Psoas muscle (tissue), 8 donors: Measurements from ENCODE around the gene GLYAT. TPM values are rescaled to one million over a fixed set of nuclear protein-coding genes. Genes with fewer than 3 reads are reported as not detected.

Experiments used
- ATAC-seq, 4 donors: fragments of 200-7000 bp; cut with Tn5 transposase; one replicate each; pipeline ENCODE4 v1.9.1; 2020; ENCODE audit warnings: moderate library complexity in 3 of 4, mild to moderate bottlenecking in 2 of 4
- DNase-seq, 2 donors: peaks; one replicate each; pipeline ENCODE4 v3.0.0-alpha.2; 2020
- H3K27ac ChIP-seq: fragments of 200-600 bp; one replicate; pipeline ENCODE4 v1.8.0; 2022
- H3K27me3 ChIP-seq, 3 donors: fragments of 200-600 bp in 1 of 3; one replicate each; pipeline versions ENCODE4 v1.6.1 to v1.8.0; 2013 to 2022; ENCODE audit warnings: low read length in 2 of 3, mild to moderate bottlenecking in 2 of 3, moderate library complexity in 1 of 3; ENCODE audit not compliant: insufficient read depth in 3 of 3
- H3K36me3 ChIP-seq, 2 donors: fragments of 200-600 bp in 1 of 2; one replicate each; pipeline versions ENCODE4 v1.6.1 to v1.8.0; 2013 to 2022; ENCODE audit warnings: low read depth in 1 of 2, mild to moderate bottlenecking in 1 of 2, moderate library complexity in 1 of 2; ENCODE audit not compliant: insufficient read depth in 1 of 2
- H3K4me1 ChIP-seq: fragments of 200-600 bp; one replicate; pipeline ENCODE4 v1.8.0; 2022
- H3K4me3 ChIP-seq: fragments of 200-600 bp; one replicate; pipeline ENCODE4 v1.8.0; 2022; ENCODE audit warnings: mild to moderate bottlenecking
- H3K9me3 ChIP-seq: fragments of 200-600 bp; one replicate; pipeline ENCODE4 v1.8.0; 2022
- WGBS, 3 donors: extraction: QIAGEN DNeasy Blood & Tissue Kit; methylation state at CpG; one replicate each; pipeline versions ENCODE4 v1.1.6 to v1.1.7; 2013; 5-methylcytosine and 5-hydroxymethylcytosine counted together
- intact Hi-C, 2 donors: fragments of 100-400 bp; cut with DNase I; formaldehyde crosslinking; loops; one replicate each; pipeline versions ENCODE4 v1.11.0 to v1.14.2; 2022
- polyA plus RNA-seq, 3 donors: library from polyadenylated mRNA; stranded (reverse); fragments of 200-250 nt; gene quantifications; one replicate each; pipeline ENCODE4 v1.2.3, GENCODE V29; 2013
- total RNA-seq, 4 donors: library from RNA; stranded (reverse); fragmentation: NEBNext Ultra II Directional in 2 of 4; extraction: Animal tissue kit (Norgen Biotek cat#: 25700) in 2 of 4; gene quantifications; one replicate each; pipeline versions ENCODE4 v1.2.1 to v1.2.4, GENCODE V29; 2021 to 2023
- TF ChIP-seq, protein P1 (sequence below): fragments of 200-600 bp; IDR thresholded peaks from one replicate; pipeline ENCODE4 v1.8.0; 2022; ENCODE audit warnings: antibody characterized with exemption
- donor health status: healthy with polysubstance abuse.
- donor health status: DM: no; HTN: no; CAD: no; lungs with moderate emphysema.
- donor health status: Bipolar disorder and iron deficiency.
- donor health status: healthy.
- donor health status: DM: yes; HTN: yes; CAD: no.
- donor health status: DM: no; HTN: no; CAD: no.
- donor health status: DM: no; HTN: no; CAD: no.
- donor health status: DM: yes; HTN: yes; CAD: no.

Gene GLYAT
- total and polyA plus RNA-seq, 7 donors, result 0.03 to 0.54 TPM; not detected in 5

DNA sequence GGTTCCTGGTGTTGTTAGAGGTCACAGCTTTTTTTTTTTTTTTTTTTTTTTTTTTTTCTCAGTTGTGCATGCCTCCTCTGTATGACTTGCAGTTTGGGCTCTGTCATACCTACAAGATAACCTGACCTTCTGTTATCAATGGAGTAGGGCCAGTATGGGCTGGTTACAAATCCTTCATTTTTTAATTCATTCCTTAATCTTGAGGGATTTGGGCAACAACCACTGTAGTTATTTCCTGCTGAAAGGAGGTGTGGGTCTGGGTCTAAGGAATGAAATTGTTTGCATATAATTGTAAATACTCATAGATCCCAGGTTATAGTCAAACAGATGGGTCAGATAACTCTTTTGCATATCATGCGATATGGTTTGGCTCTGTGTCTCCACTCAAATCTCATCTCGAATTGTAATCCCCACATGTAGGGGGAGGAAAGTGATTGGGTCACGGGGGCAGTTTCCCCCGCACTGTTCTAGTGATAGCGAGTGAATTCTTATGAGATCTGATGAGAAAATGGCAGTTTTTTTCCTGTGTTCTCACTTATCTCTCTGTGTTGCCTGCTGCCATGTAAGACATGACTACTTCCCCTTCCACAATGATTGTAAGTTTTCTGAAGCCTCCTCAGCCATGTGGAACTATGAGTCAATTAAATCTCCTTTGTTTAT lies 14.1 kb upstream of the GLYAT start:
- intact Hi-C loops, result no loop called here

DNA sequence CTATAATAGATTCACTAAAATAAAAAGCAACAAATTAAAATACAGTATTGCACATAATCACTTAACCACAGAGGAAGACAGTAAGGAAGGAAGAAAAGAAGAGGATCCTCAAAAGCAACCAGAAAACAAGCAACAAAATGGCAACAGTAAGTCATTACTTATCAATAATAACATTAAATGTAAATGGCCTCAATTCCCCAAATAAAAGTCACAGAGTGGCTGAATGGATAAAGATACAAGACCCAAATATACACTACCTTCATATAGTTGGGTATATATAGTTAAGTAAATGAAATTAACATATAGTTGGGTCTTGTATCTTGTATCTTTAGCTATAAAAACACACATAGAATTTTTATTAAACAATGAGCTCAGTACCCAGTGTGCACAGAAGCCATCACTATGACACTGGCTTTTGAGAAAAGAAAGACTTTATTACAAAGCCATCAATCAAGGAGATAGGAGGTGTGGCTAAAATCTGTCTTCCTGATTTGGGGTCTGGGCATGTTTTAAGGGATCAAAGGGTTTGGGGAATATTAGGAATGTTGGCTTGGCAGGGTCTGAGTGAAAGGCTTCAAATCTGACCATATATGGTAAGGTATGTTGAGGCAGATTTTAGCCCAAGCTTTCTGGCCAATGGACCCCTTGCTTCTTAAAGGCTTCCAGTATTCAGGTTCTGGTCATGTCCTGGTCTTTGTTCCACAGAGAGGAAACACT lies 13.4 kb upstream of the GLYAT start:
- intact Hi-C loops, result no loop called here
- Histone ChIP-seq H3K27me3 (no peaks in the 10 kb centered on the region), H3K27ac (no peak overlapping the region), H3K4me1 (no peaks in the 10 kb centered on the region), H3K9me3 (no peaks in the 10 kb centered on the region), H3K4me3 (no peak overlapping the region), H3K36me3 (no peaks in the 10 kb centered on the region)
- ATAC-seq, result no peak
- DNase-seq, result no peak
- TF ChIP-seq, protein P1, sequence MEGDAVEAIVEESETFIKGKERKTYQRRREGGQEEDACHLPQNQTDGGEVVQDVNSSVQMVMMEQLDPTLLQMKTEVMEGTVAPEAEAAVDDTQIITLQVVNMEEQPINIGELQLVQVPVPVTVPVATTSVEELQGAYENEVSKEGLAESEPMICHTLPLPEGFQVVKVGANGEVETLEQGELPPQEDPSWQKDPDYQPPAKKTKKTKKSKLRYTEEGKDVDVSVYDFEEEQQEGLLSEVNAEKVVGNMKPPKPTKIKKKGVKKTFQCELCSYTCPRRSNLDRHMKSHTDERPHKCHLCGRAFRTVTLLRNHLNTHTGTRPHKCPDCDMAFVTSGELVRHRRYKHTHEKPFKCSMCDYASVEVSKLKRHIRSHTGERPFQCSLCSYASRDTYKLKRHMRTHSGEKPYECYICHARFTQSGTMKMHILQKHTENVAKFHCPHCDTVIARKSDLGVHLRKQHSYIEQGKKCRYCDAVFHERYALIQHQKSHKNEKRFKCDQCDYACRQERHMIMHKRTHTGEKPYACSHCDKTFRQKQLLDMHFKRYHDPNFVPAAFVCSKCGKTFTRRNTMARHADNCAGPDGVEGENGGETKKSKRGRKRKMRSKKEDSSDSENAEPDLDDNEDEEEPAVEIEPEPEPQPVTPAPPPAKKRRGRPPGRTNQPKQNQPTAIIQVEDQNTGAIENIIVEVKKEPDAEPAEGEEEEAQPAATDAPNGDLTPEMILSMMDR, result no peak

More for the DNA sequence above, 14.1 kb upstream of the GLYAT start:
- H3K36me3 ChIP-seq, result no peaks in the 10 kb centered on the region
- TF ChIP-seq, protein P1, result no peak
- no peak overlapping the region for H3K4me3 ChIP-seq
- 72 to 76% (median 72%) methylated on average over 5 of the region's 5 CpGs for WGBS, 3 donors
- H3K9me3 ChIP-seq, result no peaks in the 10 kb centered on the region
- no peak for DNase-seq
- H3K4me1 ChIP-seq, result no peaks in the 10 kb centered on the region
- ATAC-seq, result no peak
- no peak overlapping the region for H3K27ac ChIP-seq
- H3K27me3 ChIP-seq, result no peaks in the 10 kb centered on the region

- 40 to 50% (median 41%) methylated on average over 3 of the region's 3 CpGs for WGBS, 3 donors
- no peak for DNase-seq
Measured at GRCh38 chr11:58742981-58743880, 11.5 kb upstream of the GLYAT start.

DNA sequence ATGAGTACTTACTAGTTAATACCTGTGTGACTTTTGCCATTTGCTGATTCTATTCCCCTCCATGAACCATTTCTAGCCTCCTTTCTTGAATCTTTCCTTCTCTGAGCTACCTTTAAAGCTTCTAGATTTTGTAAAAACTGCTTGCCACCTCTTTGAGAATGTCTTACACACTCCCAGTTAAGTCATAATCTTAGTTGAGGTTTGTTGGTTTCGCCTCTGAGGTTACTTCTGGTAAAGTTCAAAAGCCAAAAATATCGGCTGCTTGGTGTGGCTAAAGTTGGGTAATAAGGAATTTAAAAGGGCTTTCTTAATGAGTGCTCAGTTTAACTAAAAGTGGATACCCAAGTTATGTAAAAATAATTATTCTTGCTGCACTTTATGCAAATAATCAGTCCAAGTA lies 10.4 kb upstream of the GLYAT start:
- ATAC-seq, result no peak
- no peak for DNase-seq
- intact Hi-C loops, result no loop called here
- no peak overlapping the region for H3K27ac ChIP-seq
- no peaks in the 10 kb centered on the region for H3K27me3 ChIP-seq
- TF ChIP-seq, protein P1, result no peak
- H3K4me1 ChIP-seq, result no peaks in the 10 kb centered on the region
- WGBS, 3 donors, result 70 to 80% (median 75%) methylated on average over 2 of the region's 2 CpGs
- H3K36me3 ChIP-seq, result no peaks in the 10 kb centered on the region
- no peak overlapping the region for H3K4me3 ChIP-seq
- no peaks in the 10 kb centered on the region for H3K9me3 ChIP-seq

More at GRCh38 chr11:58742981-58743880, 11.5 kb upstream of the GLYAT start:
- Histone ChIP-seq H3K4me3 (no peak overlapping the region), H3K27me3 (no peaks in the 10 kb centered on the region), H3K9me3 (no peaks in the 10 kb centered on the region), H3K36me3 (no peaks in the 10 kb centered on the region), H3K4me1 (no peaks in the 10 kb centered on the region), H3K27ac (no peak overlapping the region)
- no peak for ATAC-seq
- intact Hi-C loops, result no loop called here
- TF ChIP-seq, protein P1, result no peak
